ENCODE results near the gene KRI1. TPM values are rescaled to one million over a fixed set of nuclear protein-coding genes. Genes with fewer than 3 reads are reported as not detected.

KRI1 gene
- 10 to 100 TPM; 62.5 to 67.1 TPM for total RNA-seq

DNA sequence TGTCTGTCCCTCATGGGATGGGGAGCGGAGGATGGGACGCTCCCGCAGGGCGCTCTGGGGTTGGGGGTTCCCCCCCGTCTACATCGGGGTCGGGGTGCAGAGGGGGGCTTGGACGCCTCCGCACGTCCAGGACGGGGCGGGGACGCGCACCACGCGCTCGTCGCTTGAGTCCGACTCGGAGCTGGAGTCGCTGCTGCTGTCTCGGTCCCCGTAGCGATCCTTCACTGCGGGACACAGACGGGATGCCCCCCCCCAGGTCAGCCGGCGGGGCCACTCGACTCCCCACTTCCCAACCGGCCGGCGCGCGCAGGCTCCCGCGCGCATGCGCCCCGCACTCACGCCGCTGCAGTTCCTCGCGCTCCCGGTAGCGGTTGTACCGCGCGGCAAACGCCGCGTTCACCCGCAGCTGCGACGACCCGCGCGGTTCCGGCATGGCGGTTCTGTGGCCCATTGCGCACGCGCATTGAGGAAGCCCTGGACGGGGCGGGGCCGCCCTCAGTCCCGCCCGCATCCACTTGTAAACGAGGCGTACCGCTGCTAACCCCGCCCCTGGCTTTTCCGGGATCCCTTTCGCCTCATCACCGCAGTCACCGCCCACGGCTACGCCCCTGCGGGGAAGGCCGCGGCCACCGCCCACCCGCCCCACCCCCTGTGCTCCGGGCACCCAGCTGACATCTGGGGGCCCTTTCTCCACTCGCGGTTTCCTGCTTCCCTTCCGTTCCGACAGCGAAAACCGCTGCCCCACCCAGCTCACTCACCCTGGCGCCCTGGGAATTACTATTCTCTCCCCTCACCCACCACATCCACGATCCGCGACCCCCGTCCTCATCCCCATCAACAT, at the start of gene KRI1:
Gene KRI1, minus strand, starts transcription at position 444 of the 841 bp plus-strand sequence. Its CDS starts 11 bp downstream, at position 433.
- CTCF ChIA-PET, result interaction anchor here (0.5 to 2.2 kb wide), 12 partner anchors 10 to 630 kb away, joined by 3 to 10 read pairs (median 3); partner anchors contain the start of gene TMED1
- POLR2A ChIA-PET, result interaction anchor here (0.5 to 1.0 kb wide), 6 partner anchors 13 to 659 kb away, joined by 3 to 4 read pairs (median 3); no protein-coding TSS in a partner anchor
- Mint-ChIP-seq H3K4me3 (peak within 1 kb of the TSS; percentile 98), H3K36me3 (ENCODE audit: low read depth) (peaks cover 38% of the 10 kb centered on the region), H3K27me3 (no peaks in the 10 kb centered on the region), H3K27ac (peak within 1 kb of the TSS; percentile 94), H3K4me1 (peaks cover 34% of the 10 kb centered on the region), H3K9me3 (ENCODE audit: low read depth) (no peaks in the 10 kb centered on the region)
- DNase-seq (peak; percentile 100), ATAC-seq (peak; percentile 39)
- intact Hi-C loops (cut with DNase I, micrococcal nuclease), result loop anchor here (1.0 to 5.0 kb wide), 18 partner anchors 12 to 527 kb away; partner anchors contain the start of genes ATG4D (in 2 of the 2), CDC37 (in 1 of the 2), ICAM5 (in 1 of the 2) and MRPL4 (in 1 of the 2)

- POLR2A ChIA-PET, result interaction anchor here (0.6 kb wide), 1 partner anchor 28 kb away, joined by 3 read pairs; no protein-coding TSS in a partner anchor
Observed at GRCh38 chr19:10612499-10613119, 46.8 kb upstream of the KRI1 start.

GRCh38 chr19:10611907-10612306, 46.1 kb upstream of the KRI1 start:
- ChIA-PET POLR2A (interaction anchor here (0.6 to 1.4 kb wide), 3 partner anchors 22 to 351 kb away, joined by 4 read pairs; no protein-coding TSS in a partner anchor), CTCF (interaction anchor here (0.9 to 1.8 kb wide), 7 partner anchors 10 to 90 kb away, joined by 3 to 14 read pairs (median 3); partner anchors contain the start of gene QTRT1)
- Mint-ChIP-seq H3K9me3 (ENCODE audit: low read depth) (no peaks in the 10 kb centered on the region), H3K27me3 (no peaks in the 10 kb centered on the region), H3K27ac (no peak overlapping the region), H3K36me3 (ENCODE audit: low read depth) (peaks cover 17% of the 10 kb centered on the region), H3K4me3 (no peak overlapping the region), H3K4me1 (peaks cover 24% of the 10 kb centered on the region)
- DNase-seq, result no peak
- intact Hi-C loops (cut with DNase I, micrococcal nuclease), result no loop called here
- ATAC-seq, result no peak

More at GRCh38 chr19:10612499-10613119, 46.8 kb upstream of the KRI1 start:
- H3K4me1 Mint-ChIP-seq, result peaks cover 21% of the 10 kb centered on the region
- no peaks in the 10 kb centered on the region for H3K9me3 Mint-ChIP-seq (ENCODE audit: low read depth)
- intact Hi-C loops (cut with DNase I, micrococcal nuclease), result no loop called here
- no peak overlapping the region for H3K4me3 Mint-ChIP-seq
- ATAC-seq (no peak), DNase-seq (no peak)
- H3K27me3 Mint-ChIP-seq, result no peaks in the 10 kb centered on the region
- peaks cover 19% of the 10 kb centered on the region for H3K36me3 Mint-ChIP-seq (ENCODE audit: low read depth)
- no peak overlapping the region for H3K27ac Mint-ChIP-seq
- CTCF ChIA-PET, result interaction anchor here (0.8 to 1.8 kb wide), 4 partner anchors 31 to 77 kb away, joined by 3 to 14 read pairs (median 4); no protein-coding TSS in a partner anchor

- Mint-ChIP-seq H3K27ac (peak overlapping the region; percentile 99), H3K4me3 (peak overlapping the region; percentile 95), H3K9me3 (ENCODE audit: low read depth) (no peaks in the 10 kb centered on the region), H3K27me3 (no peaks in the 10 kb centered on the region), H3K36me3 (ENCODE audit: low read depth) (peaks cover 6% of the 10 kb centered on the region), H3K4me1 (peaks cover 24% of the 10 kb centered on the region)
- ATAC-seq (no peak), DNase-seq (peak; percentile 26)
- intact Hi-C loops (cut with DNase I, micrococcal nuclease), result loop anchor here in 1 of 2 experiments (5.0 kb wide), 1 partner anchor 38 kb away; no protein-coding TSS in a partner anchor
- ChIA-PET POLR2A (interaction anchor here (0.5 to 1.5 kb wide), 6 partner anchors 9 to 779 kb away, joined by 3 to 4 read pairs (median 3); partner anchors contain the start of gene CDKN2D), CTCF (interaction anchor here (0.7 to 5.1 kb wide), 7 partner anchors 9 to 259 kb away, joined by 3 to 36 read pairs (median 4); no protein-coding TSS in a partner anchor)
Observed at GRCh38 chr19:10604460-10604980, 38.7 kb upstream of the KRI1 start.

DNA sequence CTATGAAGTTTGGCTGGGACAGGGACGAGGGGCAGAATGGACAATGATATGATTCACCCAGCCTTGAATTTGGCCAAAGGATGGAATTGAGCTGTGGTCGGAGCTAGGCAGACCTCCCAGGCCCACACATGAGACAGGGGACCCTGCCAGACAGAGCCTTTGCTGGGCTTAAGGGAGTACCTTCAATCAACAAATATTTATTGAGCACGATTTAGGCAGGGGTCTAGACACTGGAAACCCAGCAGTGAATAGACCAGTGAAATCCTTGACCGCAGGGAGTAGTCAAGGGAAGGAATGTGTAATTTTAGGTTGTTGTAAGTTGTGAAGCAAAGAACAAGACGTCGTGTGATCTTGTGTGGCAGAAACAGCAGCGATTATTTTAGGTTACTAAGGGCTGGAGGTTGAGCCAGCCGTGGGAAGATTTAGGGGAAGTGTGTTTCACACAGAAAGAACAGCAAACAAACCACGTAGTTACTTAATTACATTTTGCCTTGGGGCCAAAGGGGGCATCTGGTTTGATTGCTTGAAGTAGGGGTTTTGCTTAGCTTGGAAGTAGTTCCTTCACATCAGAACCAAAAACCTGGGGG, 38.2 kb upstream of the KRI1 start:
- DNase-seq, result peak; percentile 57
- POLR2A ChIA-PET, result interaction anchor here (0.5 to 1.5 kb wide), 6 partner anchors 8 to 778 kb away, joined by 3 to 4 read pairs (median 3); partner anchors contain the start of gene CDKN2D
- peaks cover 24% of the 10 kb centered on the region for H3K4me1 Mint-ChIP-seq
- H3K27me3 Mint-ChIP-seq, result no peaks in the 10 kb centered on the region
- CTCF ChIA-PET, result interaction anchor here (0.7 to 5.1 kb wide), 6 partner anchors 9 to 260 kb away, joined by 3 to 36 read pairs (median 4); no protein-coding TSS in a partner anchor
- peaks cover 6% of the 10 kb centered on the region for H3K36me3 Mint-ChIP-seq (ENCODE audit: low read depth)
- intact Hi-C loops (cut with DNase I, micrococcal nuclease), result loop anchor here (1.0 to 5.0 kb wide), 3 partner anchors 9 to 51 kb away; partner anchors contain the start of gene ILF3 (in 1 of the 2)
- ATAC-seq, result peak; percentile 3
- H3K4me3 Mint-ChIP-seq, result peak overlapping the region; percentile 95
- H3K9me3 Mint-ChIP-seq (ENCODE audit: low read depth), result no peaks in the 10 kb centered on the region
- H3K27ac Mint-ChIP-seq, result peak overlapping the region; percentile 99

DNA sequence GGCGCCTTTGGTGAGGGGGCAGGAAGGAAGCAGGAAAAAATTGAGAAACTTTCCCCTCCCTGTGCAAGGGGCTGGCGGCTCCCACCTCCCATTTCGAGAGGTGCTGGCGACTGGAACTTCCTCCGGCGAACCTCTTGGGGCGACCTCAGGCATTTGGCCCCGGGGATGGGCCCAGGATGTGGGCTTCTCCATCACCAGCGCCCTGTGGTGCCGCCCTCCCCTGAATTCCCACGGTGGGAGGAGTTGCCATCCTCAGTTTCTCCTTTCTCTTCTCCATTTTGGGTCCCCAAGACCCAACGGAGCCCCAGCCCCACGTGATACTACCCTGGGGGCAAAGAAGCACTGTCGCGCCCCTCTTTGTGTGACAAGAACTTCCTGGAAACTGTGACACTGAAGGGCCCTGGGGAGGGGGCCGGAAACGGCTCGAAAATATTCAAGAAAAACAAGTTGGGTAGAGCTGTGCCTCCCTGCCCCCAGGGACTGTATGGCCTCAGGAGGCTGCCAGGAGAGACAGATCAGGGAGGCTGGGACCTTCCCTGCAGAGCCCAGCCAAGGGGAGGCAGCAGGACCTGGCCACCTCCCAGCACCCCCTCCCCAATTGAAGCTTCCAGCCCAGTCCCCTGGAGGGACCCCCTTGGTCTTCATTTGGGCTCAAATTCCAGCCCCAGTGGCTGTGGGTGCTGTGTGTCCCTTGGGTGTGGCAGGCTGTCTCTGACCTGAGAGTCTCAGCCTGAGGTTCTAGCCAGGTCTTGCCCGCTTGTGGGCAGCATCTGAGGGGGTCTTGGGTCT, 37.5 kb upstream of the KRI1 start:
- Mint-ChIP-seq H3K36me3 (ENCODE audit: low read depth) (peaks cover 6% of the 10 kb centered on the region), H3K27ac (peak overlapping the region; percentile 99), H3K4me1 (peaks cover 24% of the 10 kb centered on the region), H3K4me3 (peak overlapping the region; percentile 95), H3K27me3 (no peaks in the 10 kb centered on the region), H3K9me3 (ENCODE audit: low read depth) (no peaks in the 10 kb centered on the region)
- ChIA-PET CTCF (interaction anchor here (1.1 to 5.1 kb wide), 5 partner anchors 13 to 97 kb away, joined by 3 to 36 read pairs (median 7); no protein-coding TSS in a partner anchor), POLR2A (interaction anchor here (0.5 to 1.5 kb wide), 5 partner anchors 8 to 214 kb away, joined by 3 to 5 read pairs (median 3); partner anchors contain the start of gene CDKN2D)
- intact Hi-C loops (cut with DNase I, micrococcal nuclease), result loop anchor here (1.0 to 5.0 kb wide), 3 partner anchors 8 to 52 kb away; partner anchors contain the start of gene ILF3 (in 1 of the 2)
- peak; percentile 63 for ATAC-seq
- DNase-seq, result peak; percentile 87

DNA sequence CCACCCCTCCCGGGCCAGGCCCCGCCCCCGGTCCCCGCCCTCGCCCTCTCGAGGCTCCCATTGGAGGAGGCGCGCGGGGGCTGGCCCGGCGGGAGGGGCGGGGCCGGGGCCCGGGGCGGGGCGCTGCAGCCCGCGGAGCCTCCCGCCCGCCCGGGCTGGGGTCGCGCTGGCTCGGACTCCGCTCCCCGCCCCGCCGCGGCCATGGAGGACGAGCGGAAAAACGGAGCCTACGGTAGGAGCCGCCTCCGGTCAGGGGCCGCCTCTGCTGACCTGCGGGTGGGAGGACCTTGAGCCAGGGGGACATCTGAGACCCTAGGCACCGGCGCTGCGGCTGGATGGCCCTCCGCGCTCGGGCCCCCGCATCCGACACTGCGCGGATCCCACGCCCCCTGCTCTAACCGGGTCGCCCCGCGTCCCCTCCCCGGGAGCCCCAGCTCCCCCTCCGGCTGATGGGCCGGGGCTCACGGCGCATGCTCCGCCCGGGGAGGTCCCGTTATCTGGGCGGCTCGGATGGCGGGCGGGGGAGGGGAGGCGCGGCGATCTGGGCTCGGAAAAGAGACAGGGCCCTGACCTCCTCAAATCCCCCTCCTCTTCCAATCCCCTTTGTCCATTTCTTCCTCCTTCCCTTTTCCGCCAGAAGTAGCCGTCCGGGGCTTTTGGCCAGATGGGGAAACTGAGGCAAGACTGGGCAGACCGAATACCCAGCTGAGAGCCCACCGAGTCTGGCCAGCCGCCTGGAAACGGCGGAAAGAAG, 36.7 kb upstream of the KRI1 start:
- intact Hi-C loops (cut with DNase I, micrococcal nuclease), result loop anchor here (1.0 to 5.0 kb wide), 14 partner anchors 7 to 269 kb away; partner anchors contain the start of genes ILF3 (in 2 of the 2), ATG4D (in 1 of the 2), CARM1 (in 1 of the 2) and CDC37 (in 1 of the 2)
- peak overlapping the region; percentile 99 for H3K27ac Mint-ChIP-seq
- ATAC-seq, result peak; percentile 84
- H3K4me1 Mint-ChIP-seq, result peaks cover 24% of the 10 kb centered on the region
- no peaks in the 10 kb centered on the region for H3K9me3 Mint-ChIP-seq (ENCODE audit: low read depth)
- no peaks in the 10 kb centered on the region for H3K27me3 Mint-ChIP-seq
- peak overlapping the region; percentile 95 for H3K4me3 Mint-ChIP-seq
- H3K36me3 Mint-ChIP-seq (ENCODE audit: low read depth), result peaks cover 6% of the 10 kb centered on the region
- DNase-seq, result peak; percentile 95
- ChIA-PET POLR2A (interaction anchor here (0.5 to 1.4 kb wide), 7 partner anchors 14 to 233 kb away, joined by 3 to 9 read pairs (median 4); partner anchors contain the start of genes CDC37, CDKN2D and TMED1), CTCF (interaction anchor here (0.7 to 5.1 kb wide), 4 partner anchors 21 to 254 kb away, joined by 3 to 36 read pairs (median 12); no protein-coding TSS in a partner anchor)

DNA sequence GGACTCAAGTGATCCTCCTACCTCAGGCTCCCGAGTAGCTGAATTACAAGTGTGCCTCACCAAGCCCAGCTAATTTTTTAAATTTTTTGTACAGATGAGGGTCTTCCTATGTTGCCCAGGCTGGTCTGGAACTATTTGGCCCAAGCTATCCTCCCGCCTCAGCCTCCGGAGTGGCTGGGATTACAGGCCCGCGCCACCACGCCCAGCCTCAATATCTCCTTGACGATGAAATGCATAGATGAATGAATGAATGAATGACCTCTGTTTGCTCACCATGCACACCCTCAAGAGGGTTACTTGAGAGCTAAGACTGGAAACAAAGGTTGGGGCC, 36.2 kb upstream of the KRI1 start:
- CTCF ChIA-PET, result interaction anchor here (0.7 to 5.1 kb wide), 4 partner anchors 10 to 255 kb away, joined by 3 to 36 read pairs (median 5); no protein-coding TSS in a partner anchor
- ATAC-seq, result no peak
- no peaks in the 10 kb centered on the region for H3K9me3 Mint-ChIP-seq (ENCODE audit: low read depth)
- H3K4me3 Mint-ChIP-seq, result peak overlapping the region; percentile 67
- H3K36me3 Mint-ChIP-seq (ENCODE audit: low read depth), result peaks cover 6% of the 10 kb centered on the region
- H3K27ac Mint-ChIP-seq, result peak overlapping the region; percentile 72
- peaks cover 22% of the 10 kb centered on the region for H3K4me1 Mint-ChIP-seq
- H3K27me3 Mint-ChIP-seq, result no peaks in the 10 kb centered on the region
- POLR2A ChIA-PET, result interaction anchor here (0.5 to 1.2 kb wide), 4 partner anchors 13 to 234 kb away, joined by 3 to 9 read pairs (median 4); partner anchors contain the start of genes CDC37 and TMED1
- no peak for DNase-seq
- intact Hi-C loops (cut with DNase I, micrococcal nuclease), result loop anchor here (1.0 to 5.0 kb wide), 13 partner anchors 21 to 269 kb away; partner anchors contain the start of genes ILF3 (in 2 of the 2), ATG4D (in 1 of the 2), CARM1 (in 1 of the 2) and CDC37 (in 1 of the 2)

DNA sequence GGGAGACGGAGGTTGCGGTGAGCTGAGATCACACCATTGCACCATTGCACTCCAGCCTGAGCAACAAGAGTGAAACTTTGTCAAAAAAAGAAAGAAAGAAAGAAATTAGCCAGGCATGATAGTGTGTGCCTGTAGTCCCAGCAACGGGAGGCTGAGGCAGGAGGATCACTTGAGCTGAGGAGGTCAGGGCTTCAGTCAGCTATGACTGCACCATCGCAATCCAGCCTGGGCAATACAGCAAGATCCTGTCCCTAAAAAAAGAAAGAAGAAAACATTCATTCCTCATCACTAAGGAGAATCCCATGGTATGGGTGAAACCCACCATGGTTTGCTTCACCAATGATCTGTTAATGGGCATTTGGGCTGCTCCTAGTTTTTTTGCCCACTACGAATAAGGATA, 34.3 kb upstream of the KRI1 start:
- Mint-ChIP-seq H3K9me3 (ENCODE audit: low read depth) (no peaks in the 10 kb centered on the region), H3K4me3 (no peak overlapping the region), H3K27ac (no peak overlapping the region), H3K36me3 (ENCODE audit: low read depth) (peaks cover 6% of the 10 kb centered on the region), H3K27me3 (no peaks in the 10 kb centered on the region), H3K4me1 (peaks cover 36% of the 10 kb centered on the region)
- CTCF ChIA-PET, result interaction anchor here (1.1 to 2.9 kb wide), 2 partner anchors 19 to 274 kb away, joined by 4 to 15 read pairs; no protein-coding TSS in a partner anchor
- DNase-seq (no peak), ATAC-seq (no peak)
- intact Hi-C loops (cut with DNase I, micrococcal nuclease), result loop anchor here in 1 of 2 experiments (5.0 kb wide), 1 partner anchor 42 kb away; no protein-coding TSS in a partner anchor
- POLR2A ChIA-PET, result no interaction called here

Measured in activated CD4-positive, alpha-beta T cell treated with anti-CD3 and anti-CD28 coated beads for 36 hours (primary cell).